ENCODE results near the gene DSCAML1. TPM values are rescaled to one million over a fixed set of nuclear protein-coding genes. Genes with fewer than 3 reads are reported as not detected.

Gene DSCAML1
- total and polyA plus RNA-seq, 2 experiments from 2014 or later = not detected

GRCh38 chr11:117431436-117431835, 365.6 kb downstream of the DSCAML1 start:
- no peak overlapping the region for H2AFZ ChIP-seq
- no peaks in the 10 kb centered on the region for H3F3A ChIP-seq (ENCODE audit: insufficient read depth)
- no peaks in the 10 kb centered on the region for H3K9me2 ChIP-seq (ENCODE audit: insufficient read depth)
- WGBS, 2 experiments (ENCODE audit: low coverage in 1 of 2, low lambda C conversion rate in 2 of 2, missing lambda C conversion rate in 2 of 2) = 77 to 82% methylated on average over 7 of the region's 7 CpGs
- no peak for TF ChIP-seq EZH2 (IDR thresholded peaks at IDR 0.05; ENCODE audit: insufficient read depth, poor library complexity, severe bottlenecking)
- no peaks in the 10 kb centered on the region for H3K4me1 ChIP-seq (ENCODE audit: insufficient read depth)
- H3K27me3 ChIP-seq (replicated peaks; ENCODE audit: insufficient read depth) = peaks cover 17% of the 10 kb centered on the region
- in situ Hi-C loops (cut with MboI) = loop anchor here (10.0 kb wide), 1 partner anchor 373 kb away; no protein-coding TSS in a partner anchor
- H4K20me1 ChIP-seq (ENCODE audit: insufficient read depth) = no peaks in the 10 kb centered on the region
- no peak for DNase-seq
- no peak overlapping the region for H3K27ac ChIP-seq
- H3K4me3 ChIP-seq = no peak overlapping the region
- H3K36me3 ChIP-seq (ENCODE audit: low read depth) = no peaks in the 10 kb centered on the region
- no peaks in the 10 kb centered on the region for H3K9me3 ChIP-seq (ENCODE audit: low read depth)
- H3K79me2 ChIP-seq (ENCODE audit: insufficient read depth) = no peaks in the 10 kb centered on the region
- no peak overlapping the region for H3K9ac ChIP-seq
- no peak overlapping the region for H3K4me2 ChIP-seq (ENCODE audit: unreplicated experiment)

- Histone ChIP-seq H2AFZ (no peak overlapping the region), H3K4me1 (ENCODE audit: insufficient read depth) (no peaks in the 10 kb centered on the region), H3K9ac (no peak overlapping the region), H3F3A (ENCODE audit: insufficient read depth) (no peaks in the 10 kb centered on the region), H4K20me1 (ENCODE audit: insufficient read depth) (no peaks in the 10 kb centered on the region), H3K27ac (no peak overlapping the region), H3K9me2 (ENCODE audit: insufficient read depth) (no peaks in the 10 kb centered on the region), H3K9me3 (ENCODE audit: low read depth) (no peaks in the 10 kb centered on the region), H3K79me2 (ENCODE audit: insufficient read depth) (no peaks in the 10 kb centered on the region), H3K27me3 (replicated peaks; ENCODE audit: insufficient read depth) (peaks cover 17% of the 10 kb centered on the region), H3K4me3 (no peak overlapping the region), H3K4me2 (ENCODE audit: unreplicated experiment) (no peak overlapping the region), H3K36me3 (ENCODE audit: low read depth) (no peaks in the 10 kb centered on the region)
- in situ Hi-C loops (cut with MboI) = loop anchor here (10.0 kb wide), 1 partner anchor 374 kb away; no protein-coding TSS in a partner anchor
- WGBS, 2 experiments (ENCODE audit: low coverage in 1 of 2, low lambda C conversion rate in 2 of 2, missing lambda C conversion rate in 2 of 2) = 60 to 67% methylated on average over 8 to 15 of the region's 15 CpGs
- TF ChIP-seq EZH2phosphoT487 (IDR thresholded peaks at IDR 0.05; ENCODE audit: insufficient read depth, low read depth) (no peak), EZH2 (IDR thresholded peaks at IDR 0.05; ENCODE audit: insufficient read depth, poor library complexity, severe bottlenecking) (no peak)
- no peak for DNase-seq
Observed at GRCh38 chr11:117430293-117430955, 366.6 kb downstream of the DSCAML1 start.

GRCh38 chr11:117428856-117429229, 368.2 kb downstream of the DSCAML1 start:
- H3K4me1 ChIP-seq (ENCODE audit: insufficient read depth) = no peaks in the 10 kb centered on the region
- TF ChIP-seq EZH2 (IDR thresholded peaks at IDR 0.05; ENCODE audit: insufficient read depth, poor library complexity, severe bottlenecking) (no peak), EZH2phosphoT487 (IDR thresholded peaks at IDR 0.05; ENCODE audit: insufficient read depth, low read depth) (no peak)
- H3K9me3 ChIP-seq (ENCODE audit: low read depth) = no peaks in the 10 kb centered on the region
- H3K4me2 ChIP-seq (ENCODE audit: unreplicated experiment) = no peak overlapping the region
- in situ Hi-C loops (cut with MboI) = no loop called here
- H3K4me3 ChIP-seq = no peak overlapping the region
- H3K9me2 ChIP-seq (ENCODE audit: insufficient read depth) = no peaks in the 10 kb centered on the region
- H3F3A ChIP-seq (ENCODE audit: insufficient read depth) = no peaks in the 10 kb centered on the region
- no peak overlapping the region for H3K9ac ChIP-seq
- WGBS, 2 experiments (ENCODE audit: low coverage in 1 of 2, low lambda C conversion rate in 2 of 2, missing lambda C conversion rate in 2 of 2) = 48 to 57% methylated on average over 7 of the region's 7 CpGs
- H3K27ac ChIP-seq = no peak overlapping the region
- H3K27me3 ChIP-seq (replicated peaks; ENCODE audit: insufficient read depth) = peaks cover 14% of the 10 kb centered on the region
- no peaks in the 10 kb centered on the region for H4K20me1 ChIP-seq (ENCODE audit: insufficient read depth)
- DNase-seq = no peak
- H2AFZ ChIP-seq = no peak overlapping the region
- H3K79me2 ChIP-seq (ENCODE audit: insufficient read depth) = no peaks in the 10 kb centered on the region
- no peaks in the 10 kb centered on the region for H3K36me3 ChIP-seq (ENCODE audit: low read depth)

GRCh38 chr11:117428186-117428855, 368.7 kb downstream of the DSCAML1 start:
- Histone ChIP-seq H3K4me1 (ENCODE audit: insufficient read depth) (no peaks in the 10 kb centered on the region), H3K9me3 (ENCODE audit: low read depth) (no peaks in the 10 kb centered on the region), H3K9me2 (ENCODE audit: insufficient read depth) (no peaks in the 10 kb centered on the region), H3K4me3 (no peak overlapping the region), H3F3A (ENCODE audit: insufficient read depth) (no peaks in the 10 kb centered on the region), H3K27me3 (replicated peaks; ENCODE audit: insufficient read depth) (peaks cover 15% of the 10 kb centered on the region), H3K9ac (no peak overlapping the region), H4K20me1 (ENCODE audit: insufficient read depth) (no peaks in the 10 kb centered on the region), H2AFZ (no peak overlapping the region), H3K27ac (no peak overlapping the region), H3K79me2 (ENCODE audit: insufficient read depth) (no peaks in the 10 kb centered on the region), H3K36me3 (ENCODE audit: low read depth) (no peaks in the 10 kb centered on the region), H3K4me2 (ENCODE audit: unreplicated experiment) (no peak overlapping the region)
- DNase-seq = no peak
- TF ChIP-seq EZH2phosphoT487 (IDR thresholded peaks at IDR 0.05; ENCODE audit: insufficient read depth, low read depth) (no peak), EZH2 (IDR thresholded peaks at IDR 0.05; ENCODE audit: insufficient read depth, poor library complexity, severe bottlenecking) (no peak)
- in situ Hi-C loops (cut with MboI) = no loop called here
- 66 to 71% methylated on average over 20 to 32 of the region's 32 CpGs for WGBS, 2 experiments (ENCODE audit: low coverage in 1 of 2, low lambda C conversion rate in 2 of 2, missing lambda C conversion rate in 2 of 2)
